ENCODE data around the gene THSD7A. TPM values are rescaled to one million over a fixed set of nuclear protein-coding genes. Genes with fewer than 3 reads are reported as not detected.

THSD7A gene
- total and polyA plus RNA-seq, 2 of the 4 experiments (the other 2 are of a cell fraction) = 0.02 to 0.18 TPM

DNA sequence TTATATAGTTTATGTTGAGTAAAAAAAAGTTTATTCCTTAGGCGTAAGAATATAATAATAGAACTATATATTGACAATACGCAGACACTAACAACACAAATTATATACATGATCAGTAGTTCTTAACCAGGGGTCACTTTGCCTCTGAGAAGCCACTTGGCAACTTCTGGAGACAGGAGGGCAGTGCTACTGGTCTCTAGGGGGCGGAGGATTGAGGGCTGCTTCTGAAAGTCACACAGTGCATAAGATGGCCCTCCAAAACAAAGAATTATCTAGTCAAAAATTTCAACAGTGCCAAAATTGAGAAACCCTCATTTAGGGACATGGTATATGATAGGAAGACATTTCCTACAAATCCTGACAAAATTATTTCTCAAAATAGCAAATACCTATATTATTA is 77.1 kb downstream of the THSD7A start:
- H3K36me3 ChIP-seq (ENCODE audit: control insufficient read depth, insufficient read depth, low read length) = no peaks in the 10 kb centered on the region
- no peak overlapping the region for H4K91ac ChIP-seq (ENCODE audit: insufficient read depth, low read depth, low read length)
- no peak overlapping the region for H2AFZ ChIP-seq (replicated peaks; ENCODE audit: low read length, poor library complexity)
- H3K9me1 ChIP-seq (ENCODE audit: insufficient read depth, low read length) = no peaks in the 10 kb centered on the region
- no peaks in the 10 kb centered on the region for H4K20me1 ChIP-seq (ENCODE audit: insufficient read depth, low read length)
- no peak overlapping the region for H3K27ac ChIP-seq (ENCODE audit: insufficient read depth, low read length)
- no peak overlapping the region for H2BK15ac ChIP-seq (ENCODE audit: low read depth, low read length)
- no peak overlapping the region for H2BK5ac ChIP-seq (ENCODE audit: low read depth, low read length, poor library complexity, severe bottlenecking)
- no TSS peak for BruUV-seq (replicated peaks)
- H3K9ac ChIP-seq (ENCODE audit: low read depth, low read length) = no peak overlapping the region
- dilution Hi-C loops (cut with HindIII; ENCODE audit: low sequenced_read_pairs, unreplicated experiment) (no loop called here), intact Hi-C loops (cut with micrococcal nuclease) (no loop called here), in situ Hi-C loops (cut with MboI; ENCODE audit: low sequenced_read_pairs) (no loop called here)
- no peak overlapping the region for H2AK5ac ChIP-seq (ENCODE audit: low read depth, low read length)
- no peak overlapping the region for H4K8ac ChIP-seq (ENCODE audit: low read depth in 2 of 2, low read length in 2 of 2)
- no peak overlapping the region for H3K4me3 ChIP-seq (ENCODE audit: insufficient read depth, low read depth, low read length)
- no peak overlapping the region for H4K5ac ChIP-seq (ENCODE audit: low read depth, low read length)
- H3K4ac ChIP-seq (ENCODE audit: low read depth, low read length) = no peak overlapping the region
- H3K4me2 ChIP-seq (ENCODE audit: low read depth, low read length) = no peak overlapping the region
- no peaks in the 10 kb centered on the region for H3K79me1 ChIP-seq (ENCODE audit: low read depth in 1 of 2, low read length in 2 of 2)
- H2AK9ac ChIP-seq (replicated peaks; ENCODE audit: low read depth, low read length, poor library complexity) = no peak overlapping the region
- H3K27me3 ChIP-seq (ENCODE audit: control insufficient read depth, insufficient read depth, low read length) = no peaks in the 10 kb centered on the region
- ATAC-seq (ENCODE audit: low read depth) = no peak
- H3K4me1 ChIP-seq (ENCODE audit: control insufficient read depth, insufficient read depth, low read length) = no peaks in the 10 kb centered on the region
- ChIA-PET POLR2A (ENCODE audit: unreplicated experiment) (no interaction called here), CTCF (no interaction called here)
- H3K56ac ChIP-seq (ENCODE audit: extremely low read depth, insufficient read depth, low read length) = no peak overlapping the region
- no peak overlapping the region for H3K23ac ChIP-seq (ENCODE audit: low read depth, low read length)
- no CpG with 5 or more reads among the region's 3 CpGs for whole genome bisulfite sequencing, 2 experiments (ENCODE audit: extremely low coverage in 2 of 2, insufficient read length in 1 of 2)
- no peak for DNase-seq
- H3K9me3 ChIP-seq (ENCODE audit: control insufficient read depth, insufficient read depth, low read length) = no peaks in the 10 kb centered on the region
- TF ChIP-seq MAFK (IDR thresholded peaks at IDR 0.05; ENCODE audit: low read depth, low read length) (no peak), CEBPB (IDR thresholded peaks at IDR 0.05; ENCODE audit: low read depth, low read length) (no peak), MXI1 (IDR thresholded peaks at IDR 0.05; ENCODE audit: borderline replicate concordance, low read depth, low read length) (no peak), BHLHE40 (IDR thresholded peaks at IDR 0.05; ENCODE audit: low read depth, low read length) (no peak), SMC3 (IDR thresholded peaks at IDR 0.05; ENCODE audit: low read depth, low read length) (no peak), CHD1 (IDR thresholded peaks at IDR 0.05; ENCODE audit: low read depth, low read length) (no peak), FOS (IDR thresholded peaks at IDR 0.05; ENCODE audit: low read depth, low read length) (no peak), RAD21 (IDR thresholded peaks at IDR 0.05; ENCODE audit: low read length) (no peak), RCOR1 (IDR thresholded peaks at IDR 0.05; ENCODE audit: insufficient replicate concordance, low read length) (no peak), RFX5 (IDR thresholded peaks at IDR 0.05; ENCODE audit: low read depth, low read length) (no peak), POLR2A (IDR thresholded peaks at IDR 0.05; ENCODE audit: low read depth, low read length) (no peak)
- TF ChIP-seq, protein P1, sequence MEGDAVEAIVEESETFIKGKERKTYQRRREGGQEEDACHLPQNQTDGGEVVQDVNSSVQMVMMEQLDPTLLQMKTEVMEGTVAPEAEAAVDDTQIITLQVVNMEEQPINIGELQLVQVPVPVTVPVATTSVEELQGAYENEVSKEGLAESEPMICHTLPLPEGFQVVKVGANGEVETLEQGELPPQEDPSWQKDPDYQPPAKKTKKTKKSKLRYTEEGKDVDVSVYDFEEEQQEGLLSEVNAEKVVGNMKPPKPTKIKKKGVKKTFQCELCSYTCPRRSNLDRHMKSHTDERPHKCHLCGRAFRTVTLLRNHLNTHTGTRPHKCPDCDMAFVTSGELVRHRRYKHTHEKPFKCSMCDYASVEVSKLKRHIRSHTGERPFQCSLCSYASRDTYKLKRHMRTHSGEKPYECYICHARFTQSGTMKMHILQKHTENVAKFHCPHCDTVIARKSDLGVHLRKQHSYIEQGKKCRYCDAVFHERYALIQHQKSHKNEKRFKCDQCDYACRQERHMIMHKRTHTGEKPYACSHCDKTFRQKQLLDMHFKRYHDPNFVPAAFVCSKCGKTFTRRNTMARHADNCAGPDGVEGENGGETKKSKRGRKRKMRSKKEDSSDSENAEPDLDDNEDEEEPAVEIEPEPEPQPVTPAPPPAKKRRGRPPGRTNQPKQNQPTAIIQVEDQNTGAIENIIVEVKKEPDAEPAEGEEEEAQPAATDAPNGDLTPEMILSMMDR (conservative IDR thresholded peaks at IDR 0.05; ENCODE audit: low read depth, low read length) = no peak
- TF ChIP-seq, protein P2, sequence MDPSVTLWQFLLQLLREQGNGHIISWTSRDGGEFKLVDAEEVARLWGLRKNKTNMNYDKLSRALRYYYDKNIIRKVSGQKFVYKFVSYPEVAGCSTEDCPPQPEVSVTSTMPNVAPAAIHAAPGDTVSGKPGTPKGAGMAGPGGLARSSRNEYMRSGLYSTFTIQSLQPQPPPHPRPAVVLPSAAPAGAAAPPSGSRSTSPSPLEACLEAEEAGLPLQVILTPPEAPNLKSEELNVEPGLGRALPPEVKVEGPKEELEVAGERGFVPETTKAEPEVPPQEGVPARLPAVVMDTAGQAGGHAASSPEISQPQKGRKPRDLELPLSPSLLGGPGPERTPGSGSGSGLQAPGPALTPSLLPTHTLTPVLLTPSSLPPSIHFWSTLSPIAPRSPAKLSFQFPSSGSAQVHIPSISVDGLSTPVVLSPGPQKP (IDR thresholded peaks at IDR 0.05; ENCODE audit: borderline replicate concordance, low read depth, low read length) = no peak
- no peak overlapping the region for H3K14ac ChIP-seq (replicated peaks; ENCODE audit: low read depth, low read length)
- H2BK120ac ChIP-seq (ENCODE audit: low read depth, low read length) = no peak overlapping the region
- H3K18ac ChIP-seq (ENCODE audit: low read depth, low read length) = no peak overlapping the region
- H2BK20ac ChIP-seq (ENCODE audit: low read depth, low read length) = no peak overlapping the region

Data from IMR-90 (cell line).